Measurements from ENCODE around the gene TSHZ2.
A peak's percentile ranks its signal among the peaks of the same experiment; 100 is the strongest.
"Not testable (repeated sequence)": the region's sequence is repeated elsewhere in the genome, so short reads cannot be mapped to it uniquely, and the experiment has no call there.

The TSHZ2 gene

DNA sequence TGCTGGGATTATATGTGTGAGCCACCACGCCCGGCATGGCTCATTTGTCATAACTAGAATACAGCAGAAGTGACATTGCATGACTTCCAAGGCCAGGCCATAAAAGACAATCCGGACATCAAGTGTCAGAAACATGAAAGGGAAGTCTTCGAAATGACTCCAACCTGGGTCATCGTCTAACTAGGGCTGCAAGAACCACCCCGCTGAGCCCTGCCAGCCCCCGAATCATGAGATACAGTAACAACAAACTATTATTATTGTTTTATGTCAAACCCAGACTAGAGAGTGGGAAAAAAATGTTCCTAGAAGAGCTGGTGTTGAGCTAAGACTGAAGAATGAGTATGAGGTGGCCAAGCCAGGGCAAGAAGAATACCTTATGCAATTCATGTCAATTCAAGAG, 561.9 kb downstream of the TSHZ2 start:
- no peak overlapping the region for H3K27ac ChIP-seq (ENCODE audit: low read length, poor library complexity, severe bottlenecking)
- no peak overlapping the region for H2AFZ ChIP-seq (ENCODE audit: low read depth, low read length)
- no peak overlapping the region for H3K4me3 ChIP-seq (ENCODE audit: insufficient read depth in 1 of 2, low read depth in 1 of 2, low read length in 2 of 2)
- H3K4ac ChIP-seq (ENCODE audit: low read depth in 1 of 2, low read length in 2 of 2), result no peak overlapping the region
- no peaks in the 10 kb centered on the region for H3K4me1 ChIP-seq (ENCODE audit: control insufficient read depth, insufficient read depth, low read depth, low read length)
- no peak overlapping the region for H4K91ac ChIP-seq (ENCODE audit: low read length)
- H2BK5ac ChIP-seq (ENCODE audit: low read depth, low read length, poor library complexity, severe bottlenecking), result no peak overlapping the region
- no peak for DNase-seq
- no peak overlapping the region for H3K18ac ChIP-seq (ENCODE audit: low read depth in 1 of 2, low read length in 2 of 2)
- H3K9ac ChIP-seq (ENCODE audit: low read length), result no peak overlapping the region
- H3K9me3 ChIP-seq (ENCODE audit: control insufficient read depth, low read length), result no peaks in the 10 kb centered on the region
- no peak overlapping the region for H2BK12ac ChIP-seq (ENCODE audit: low read length in 2 of 2)
- no peak overlapping the region for H2AK5ac ChIP-seq (ENCODE audit: low read length, severe bottlenecking)
- WGBS, result 87% methylated on average over 5 of the region's 7 CpGs
- H2BK120ac ChIP-seq (ENCODE audit: low read depth, low read length), result no peak overlapping the region
- no peak overlapping the region for H2BK15ac ChIP-seq (ENCODE audit: low read depth, poor library complexity, severe bottlenecking)
- no peak overlapping the region for H4K8ac ChIP-seq (ENCODE audit: low read length)
- no peak overlapping the region for H3K23ac ChIP-seq (ENCODE audit: low read length in 2 of 2)
- no peaks in the 10 kb centered on the region for H3K36me3 ChIP-seq (ENCODE audit: control insufficient read depth in 1 of 2, insufficient read depth in 2 of 2, low read depth in 1 of 2, low read length in 2 of 2)
- no peaks in the 10 kb centered on the region for H3K79me1 ChIP-seq (replicated peaks; ENCODE audit: low read length, poor library complexity, severe bottlenecking)
- no peak overlapping the region for H3K4me2 ChIP-seq (ENCODE audit: low read length, poor library complexity, severe bottlenecking)
- H3K27me3 ChIP-seq (ENCODE audit: control insufficient read depth in 1 of 2, insufficient read depth in 1 of 2, low read length in 2 of 2), result no peaks in the 10 kb centered on the region
- H3K14ac ChIP-seq (ENCODE audit: low read length in 2 of 2), result no peak overlapping the region

DNA sequence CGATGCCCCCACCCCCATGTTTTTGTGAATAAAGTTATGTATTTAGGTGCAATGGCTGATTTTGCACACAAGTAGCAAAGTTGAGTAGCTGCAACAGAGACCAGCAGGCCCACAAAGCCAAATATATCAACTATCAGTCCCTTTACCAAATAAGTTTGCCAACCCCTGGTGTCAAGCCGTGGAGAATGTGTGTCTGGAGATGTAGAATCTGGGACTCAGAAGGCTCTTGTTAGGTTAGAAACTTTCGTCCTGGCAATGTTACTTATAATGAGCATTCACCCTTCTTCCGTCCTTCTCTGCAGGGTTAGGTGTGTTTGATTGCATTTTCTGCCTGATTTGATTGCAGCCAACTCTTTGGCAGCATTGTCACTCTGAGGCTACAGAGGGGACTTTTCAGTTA, 563.7 kb downstream of the TSHZ2 start:
- Histone ChIP-seq H3K9ac (ENCODE audit: low read length) (no peak overlapping the region), H2BK15ac (ENCODE audit: low read depth, poor library complexity, severe bottlenecking) (no peak overlapping the region), H3K14ac (ENCODE audit: low read length in 2 of 2) (no peak overlapping the region), H2BK12ac (ENCODE audit: low read length in 2 of 2) (no peak overlapping the region), H3K4me3 (ENCODE audit: insufficient read depth in 1 of 2, low read depth in 1 of 2, low read length in 2 of 2) (no peak overlapping the region), H3K27ac (ENCODE audit: low read length, poor library complexity, severe bottlenecking) (no peak overlapping the region), H3K79me1 (replicated peaks; ENCODE audit: low read length, poor library complexity, severe bottlenecking) (no peaks in the 10 kb centered on the region), H3K4me1 (ENCODE audit: control insufficient read depth, insufficient read depth, low read depth, low read length) (no peaks in the 10 kb centered on the region), H4K91ac (ENCODE audit: low read length) (no peak overlapping the region), H3K23ac (ENCODE audit: low read length in 2 of 2) (no peak overlapping the region), H2BK120ac (ENCODE audit: low read depth, low read length) (no peak overlapping the region), H3K4me2 (ENCODE audit: low read length, poor library complexity, severe bottlenecking) (no peak overlapping the region), H3K4ac (ENCODE audit: low read depth in 1 of 2, low read length in 2 of 2) (no peak overlapping the region), H3K18ac (ENCODE audit: low read depth in 1 of 2, low read length in 2 of 2) (no peak overlapping the region), H3K9me3 (ENCODE audit: control insufficient read depth, low read length) (no peaks in the 10 kb centered on the region), H3K36me3 (ENCODE audit: control insufficient read depth in 1 of 2, insufficient read depth in 2 of 2, low read depth in 1 of 2, low read length in 2 of 2) (no peaks in the 10 kb centered on the region), H2BK5ac (ENCODE audit: low read depth, low read length, poor library complexity, severe bottlenecking) (no peak overlapping the region), H2AK5ac (ENCODE audit: low read length, severe bottlenecking) (no peak overlapping the region), H2AFZ (ENCODE audit: low read depth, low read length) (no peak overlapping the region), H4K8ac (ENCODE audit: low read length) (no peak overlapping the region), H3K27me3 (ENCODE audit: control insufficient read depth in 1 of 2, insufficient read depth in 1 of 2, low read length in 2 of 2) (no peaks in the 10 kb centered on the region)
- DNase-seq, result no peak
- WGBS, result 84% methylated on average over 3 of the region's 4 CpGs

- not testable (repeated sequence) for H2BK5ac ChIP-seq (ENCODE audit: low read depth, low read length, poor library complexity, severe bottlenecking); H3K9ac ChIP-seq (ENCODE audit: low read length); H3K4ac ChIP-seq (ENCODE audit: low read depth in 1 of 2, low read length in 2 of 2); H3K27me3 ChIP-seq (ENCODE audit: control insufficient read depth in 1 of 2, insufficient read depth in 1 of 2, low read length in 2 of 2); H2BK15ac ChIP-seq (ENCODE audit: low read depth, poor library complexity, severe bottlenecking); H2BK12ac ChIP-seq (ENCODE audit: low read length in 2 of 2); H2AK5ac ChIP-seq (ENCODE audit: low read length, severe bottlenecking); H2BK120ac ChIP-seq (ENCODE audit: low read depth, low read length); DNase-seq; H3K23ac ChIP-seq (ENCODE audit: low read length in 2 of 2); H3K4me2 ChIP-seq (ENCODE audit: low read length, poor library complexity, severe bottlenecking); H3K79me1 ChIP-seq (replicated peaks; ENCODE audit: low read length, poor library complexity, severe bottlenecking); H3K36me3 ChIP-seq (ENCODE audit: control insufficient read depth in 1 of 2, insufficient read depth in 2 of 2, low read depth in 1 of 2, low read length in 2 of 2); H4K91ac ChIP-seq (ENCODE audit: low read length); H2AFZ ChIP-seq (ENCODE audit: low read depth, low read length); H3K14ac ChIP-seq (ENCODE audit: low read length in 2 of 2); H4K8ac ChIP-seq (ENCODE audit: low read length); H3K9me3 ChIP-seq (ENCODE audit: control insufficient read depth, low read length); H3K18ac ChIP-seq (ENCODE audit: low read depth in 1 of 2, low read length in 2 of 2); H3K4me3 ChIP-seq (ENCODE audit: insufficient read depth in 1 of 2, low read depth in 1 of 2, low read length in 2 of 2); H3K4me1 ChIP-seq (ENCODE audit: control insufficient read depth, insufficient read depth, low read depth, low read length); H3K27ac ChIP-seq (ENCODE audit: low read length, poor library complexity, severe bottlenecking)
- WGBS, result 100% methylated on average over 2 of the region's 3 CpGs
Measured at GRCh38 chr20:53536382-53536781, 564.2 kb downstream of the TSHZ2 start.

DNA sequence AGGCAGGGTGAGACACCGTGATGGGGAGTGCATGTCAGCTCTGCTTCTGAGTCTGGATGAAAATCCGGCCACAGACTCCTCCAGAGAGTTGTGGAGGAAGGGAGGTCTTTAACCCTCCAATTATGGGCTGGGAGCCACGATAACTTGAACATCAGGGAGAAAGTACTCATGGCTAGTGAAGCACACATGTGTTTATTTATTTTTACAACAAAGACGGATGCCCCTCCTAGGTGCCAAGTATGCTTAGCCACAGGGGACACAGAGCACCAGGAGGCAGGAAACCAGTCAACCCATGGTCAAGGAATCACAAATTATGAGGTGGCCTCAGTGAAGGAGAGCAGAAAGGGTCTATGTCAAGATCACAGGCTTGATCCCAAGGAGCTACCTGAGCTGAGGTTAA, 567.4 kb downstream of the TSHZ2 start:
- Histone ChIP-seq H3K14ac (ENCODE audit: low read length in 2 of 2) (no peak overlapping the region), H2BK5ac (ENCODE audit: low read depth, low read length, poor library complexity, severe bottlenecking) (no peak overlapping the region), H2BK120ac (ENCODE audit: low read depth, low read length) (no peak overlapping the region), H3K23ac (ENCODE audit: low read length in 2 of 2) (no peak overlapping the region), H3K18ac (ENCODE audit: low read depth in 1 of 2, low read length in 2 of 2) (no peak overlapping the region), H3K9ac (ENCODE audit: low read length) (no peak overlapping the region), H4K8ac (ENCODE audit: low read length) (no peak overlapping the region), H2BK15ac (ENCODE audit: low read depth, poor library complexity, severe bottlenecking) (no peak overlapping the region), H3K27me3 (ENCODE audit: control insufficient read depth in 1 of 2, insufficient read depth in 1 of 2, low read length in 2 of 2) (no peaks in the 10 kb centered on the region), H3K79me1 (replicated peaks; ENCODE audit: low read length, poor library complexity, severe bottlenecking) (no peaks in the 10 kb centered on the region), H3K4ac (ENCODE audit: low read depth in 1 of 2, low read length in 2 of 2) (peak overlapping the region in 1 of 2 experiments; percentile 43), H3K27ac (ENCODE audit: low read length, poor library complexity, severe bottlenecking) (no peak overlapping the region), H3K4me1 (ENCODE audit: control insufficient read depth, insufficient read depth, low read depth, low read length) (no peaks in the 10 kb centered on the region), H2AK5ac (ENCODE audit: low read length, severe bottlenecking) (no peak overlapping the region), H2AFZ (ENCODE audit: low read depth, low read length) (no peak overlapping the region), H3K36me3 (ENCODE audit: control insufficient read depth in 1 of 2, insufficient read depth in 2 of 2, low read depth in 1 of 2, low read length in 2 of 2) (no peaks in the 10 kb centered on the region), H3K4me3 (ENCODE audit: insufficient read depth in 1 of 2, low read depth in 1 of 2, low read length in 2 of 2) (no peak overlapping the region), H3K4me2 (ENCODE audit: low read length, poor library complexity, severe bottlenecking) (no peak overlapping the region), H4K91ac (ENCODE audit: low read length) (no peak overlapping the region), H2BK12ac (ENCODE audit: low read length in 2 of 2) (no peak overlapping the region), H3K9me3 (ENCODE audit: control insufficient read depth, low read length) (no peaks in the 10 kb centered on the region)
- no peak for DNase-seq
- 43% methylated on average over 4 of the region's 4 CpGs for WGBS

Data from mesenchymal stem cell (in vitro differentiated cells and primary cell).